ENCODE measurements around the gene DCLRE1B. TPM values are rescaled to one million over a fixed set of nuclear protein-coding genes. Genes with fewer than 3 reads are reported as not detected.

DCLRE1B gene
- total RNA-seq, 1 experiment from 2014 or later = 9.4 TPM

- TF ChIP-seq ZNF425 (CRISPR knock-in tag; conservative IDR thresholded peaks at IDR 0.05) = no peak
- TF ChIP-seq ZNF512 (CRISPR knock-in tag; IDR thresholded peaks at IDR 0.05; ENCODE audit: borderline replicate concordance) = no peak
- TF ChIP-seq ESRRA (CRISPR knock-in tag; IDR thresholded peaks at IDR 0.05; ENCODE audit: borderline replicate concordance) = no peak
- TF ChIP-seq FOXP1 (CRISPR knock-in tag; IDR thresholded peaks at IDR 0.05; ENCODE audit: borderline replicate concordance) = no peak
- TF ChIP-seq FOXK1 (CRISPR knock-in tag; IDR thresholded peaks at IDR 0.05) = no peak
- no peak for TF ChIP-seq FOXP4 (CRISPR knock-in tag; IDR thresholded peaks at IDR 0.05)
- TF ChIP-seq MAX (CRISPR knock-in tag; IDR thresholded peaks at IDR 0.05) = no peak
These were observed 14.3 kb upstream of the DCLRE1B start (continued) for GRCh38 chr1:113890816-113891215.

- ATAC-seq (no peak), DNase-seq (ENCODE audit: low spot score) (no peak)
- ChIA-PET CTCF (interaction anchor here (0.7 kb wide), 5 partner anchors 9 to 324 kb away, joined by 3 to 5 read pairs (median 4); no protein-coding TSS in a partner anchor), POLR2A (interaction anchor here (0.7 kb wide), 1 partner anchor 8 kb away, joined by 3 read pairs; no protein-coding TSS in a partner anchor)
- no peak overlapping the region for H3K27ac Mint-ChIP-seq
- H3K27me3 Mint-ChIP-seq (ENCODE audit: low read depth) = peaks cover 4% of the 10 kb centered on the region; the same call in 1 of the 2 replicates
- no peak overlapping the region for H3K4me3 Mint-ChIP-seq
- H3K36me3 Mint-ChIP-seq = peaks cover 2% of the 10 kb centered on the region; the same call in 1 of the 2 replicates
- no peaks in the 10 kb centered on the region for H3K9me3 Mint-ChIP-seq
- no peaks in the 10 kb centered on the region for H3K4me1 Mint-ChIP-seq
- no peak for TF ChIP-seq ERG (CRISPR knock-in tag; IDR thresholded peaks at IDR 0.05)
- no peak for TF ChIP-seq ZSCAN18 (CRISPR knock-in tag; IDR thresholded peaks at IDR 0.05)
- TF ChIP-seq ZNF263 (CRISPR knock-in tag; IDR thresholded peaks at IDR 0.05; ENCODE audit: low read depth) = no peak
- TF ChIP-seq AFF4 (CRISPR knock-in tag; IDR thresholded peaks at IDR 0.05; ENCODE audit: borderline replicate concordance) = no peak
- no peak for TF ChIP-seq NFYB (CRISPR knock-in tag; conservative IDR thresholded peaks at IDR 0.05; ENCODE audit: low read depth)
- TF ChIP-seq CTCF (IDR thresholded peaks at IDR 0.05) = no peak
- TF ChIP-seq FOXP4 (CRISPR knock-in tag; IDR thresholded peaks at IDR 0.05) = no peak
- no peak for TF ChIP-seq NR3C1 (CRISPR knock-in tag; conservative IDR thresholded peaks at IDR 0.05; ENCODE audit: low read depth)
- no peak for TF ChIP-seq ETV6 (CRISPR knock-in tag; IDR thresholded peaks at IDR 0.05)
- no peak for TF ChIP-seq ZNF671 (CRISPR knock-in tag; IDR thresholded peaks at IDR 0.05)
These were observed 13.4 kb upstream of the DCLRE1B start for GRCh38 chr1:113891631-113892220.
